Left renal cortex interstitium (tissue), 4 donors: ENCODE measurements around the gene PIK3C3. TPM values are rescaled to one million over a fixed set of nuclear protein-coding genes. Genes with fewer than 3 reads are reported as not detected.

ENCODE experiments used
- DNase-seq, 4 donors: peaks; one replicate each; pipeline ENCODE4 v3.0.0-alpha.2; 2013; ENCODE audit warnings: low read depth in 4 of 4, low spot score in 2 of 4, missing footprints in 1 of 4
- polyA plus RNA-seq, 4 donors: library from polyadenylated mRNA; unstranded; fragments of 120-200 nt; gene quantifications; one replicate each; pipeline ENCODE4 v1.2.1, GENCODE V29; 2013; ENCODE audit not compliant: insufficient read length in 4 of 4

Gene PIK3C3
- polyA plus RNA-seq, 4 donors = 63.9 to 82.5 (median 75.8) TPM

DNA sequence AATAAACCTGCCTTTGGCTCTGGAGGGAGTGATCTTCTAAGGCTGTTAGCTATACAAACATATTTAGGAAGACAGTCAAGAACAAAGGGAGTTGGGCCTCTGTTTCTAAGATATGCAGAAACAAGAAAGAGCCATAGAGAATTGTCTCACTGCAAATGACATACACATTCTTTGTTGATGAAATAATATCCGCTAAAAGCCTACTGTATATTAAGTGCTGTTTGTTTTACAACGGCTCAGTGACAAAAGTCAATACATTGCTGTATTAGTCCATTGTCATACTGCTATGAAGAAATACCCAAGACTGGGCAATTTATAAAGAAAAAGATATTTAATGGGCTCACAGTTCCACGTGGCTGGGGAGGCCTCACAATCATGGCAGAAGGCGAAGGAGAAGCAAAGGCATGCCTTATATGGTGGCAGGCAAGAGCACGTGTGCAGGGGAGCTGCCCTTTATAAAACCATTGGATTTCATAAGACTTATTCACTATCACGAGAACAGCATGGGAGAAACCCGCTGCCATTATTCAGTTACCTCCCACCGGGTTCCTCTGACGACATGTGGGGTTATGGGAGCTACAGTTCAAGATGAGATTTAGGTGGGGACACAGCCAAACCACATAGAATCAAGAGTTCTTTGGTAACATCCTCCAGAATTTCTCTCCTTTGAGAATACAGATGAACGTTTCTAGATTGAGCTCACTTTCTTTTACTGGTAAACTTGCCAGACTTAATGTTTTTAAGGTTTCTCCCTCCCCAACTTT, 157.8 kb downstream of the PIK3C3 start:
- DNase-seq = no peak

DNA sequence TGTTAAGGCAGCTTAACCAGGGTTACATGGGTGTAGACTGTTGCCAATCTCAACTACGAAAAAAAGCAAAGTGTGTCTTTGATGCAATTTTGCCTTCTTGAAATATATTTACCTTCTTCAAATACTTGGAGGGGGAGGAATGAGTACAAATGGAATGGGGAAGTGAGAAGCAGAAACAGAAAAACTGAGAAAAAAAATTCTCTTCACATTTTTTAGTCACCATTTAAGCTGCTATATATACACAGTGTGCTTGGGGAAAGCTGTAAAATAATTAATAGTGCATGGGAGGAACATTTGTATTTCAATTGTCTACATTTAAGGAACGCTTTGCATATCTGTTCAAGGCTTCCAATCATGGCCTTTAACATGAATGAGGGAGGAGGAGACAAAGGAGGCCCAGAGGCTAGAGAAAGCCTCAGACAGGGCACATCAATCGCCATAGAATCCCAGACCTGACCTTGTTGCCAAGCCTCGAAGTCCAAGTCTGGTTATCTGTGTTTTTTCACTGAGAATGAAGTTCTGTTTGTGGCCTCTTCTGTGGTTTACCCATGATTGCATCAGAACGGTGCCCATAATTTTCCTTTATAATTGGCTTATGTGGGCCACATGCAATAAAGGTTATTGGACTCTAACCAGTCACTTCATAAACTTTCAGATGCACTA, 158.6 kb downstream of the PIK3C3 start:
- DNase-seq = no peak

GRCh38 chr18:42114310-42114943, 159.4 kb downstream of the PIK3C3 start:
- peak; percentile 64 to 86 (median 72) for DNase-seq

DNA sequence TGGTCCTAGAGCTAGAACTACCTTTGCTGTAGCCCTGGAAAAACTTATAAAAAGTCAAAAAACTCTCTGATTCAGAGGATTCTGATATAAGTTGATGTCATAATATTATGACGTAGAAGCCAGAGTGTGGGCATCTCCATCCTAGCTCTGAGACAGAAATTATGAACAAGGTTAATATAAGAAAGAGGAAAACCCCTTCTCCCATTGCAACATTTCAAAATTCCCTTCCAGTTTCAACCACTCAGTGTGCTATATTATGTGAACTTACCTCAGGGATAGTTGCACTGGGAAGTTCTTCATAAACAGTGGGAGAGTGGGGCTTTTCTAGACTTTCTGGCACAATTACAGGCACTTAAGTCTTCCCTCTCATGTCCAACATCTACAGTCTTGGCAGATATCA, 171.6 kb downstream of the PIK3C3 start:
- no peak for DNase-seq

GRCh38 chr18:42131066-42131929, 176.3 kb downstream of the PIK3C3 start:
- DNase-seq = peak; percentile 50 to 75 (median 64)

DNA sequence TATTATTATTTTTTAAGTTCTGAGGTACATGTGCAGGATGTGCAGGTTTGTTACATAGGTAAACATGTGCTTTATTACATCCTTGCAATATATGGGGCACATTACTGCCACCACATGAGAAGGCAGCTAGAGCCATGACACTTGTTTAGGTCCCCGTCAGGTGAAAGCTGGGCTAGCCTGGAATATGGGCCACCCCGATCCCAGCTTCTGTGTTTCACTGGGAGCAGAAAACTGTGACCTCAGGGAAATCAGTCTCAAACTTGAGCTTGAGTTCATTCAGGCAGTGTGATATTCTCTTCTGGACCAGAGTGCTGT, 176.9 kb downstream of the PIK3C3 start:
- no peak for DNase-seq
